IMR-90 (cell line): Measurements from ENCODE around the gene PIGA. TPM values are rescaled to one million over a fixed set of nuclear protein-coding genes. Genes with fewer than 3 reads are reported as not detected.

Experiments used
- ATAC-seq: fragments of 200-7000 bp; cut with Tn5 transposase; 2 replicates; pipeline ENCODE4 v1.9.1; 2020; ENCODE audit warnings: low read depth, mild to moderate bottlenecking, moderate library complexity
- BruUV-seq: library from RNA; stranded (reverse); fragments of 400-500 nt; replicated peaks from 2 replicates; lab custom pipeline; 2021; lab: Mats Ljungman, UMichigan
- CTCF ChIA-PET: fragments of 300-600 bp; formaldehyde crosslinking; extraction: SDS; loops from one replicate; lab custom pipeline; 2021; ENCODE audit warnings: antibody characterized with exemption; lab: Yijun Ruan, JAX
- POLR2A ChIA-PET: fragments of 300-600 bp; sonication (Branson Sonifier 250); formaldehyde crosslinking; loops from one replicate; lab custom pipeline; 2022; ENCODE audit warnings: antibody characterized with exemption; ENCODE audit not compliant: unreplicated experiment; lab: Charles Lee
- DNase-seq: peaks from one replicate; pipeline ENCODE4 v3.0.0; 2013
- H2AFZ ChIP-seq: replicated peaks from 2 replicates; pipeline ENCODE3; 2013; ENCODE audit warnings: low read length, mild to moderate bottlenecking; ENCODE audit not compliant: poor library complexity
- H2AK5ac ChIP-seq: 2 replicates; pipeline ENCODE4 v1.6.1; 2013; ENCODE audit warnings: low read depth, low read length, inconsistent platforms
- H2AK9ac ChIP-seq: replicated peaks from 2 replicates; pipeline ENCODE3; 2013; ENCODE audit warnings: mild to moderate bottlenecking, low read depth, low read length, moderate library complexity; ENCODE audit not compliant: poor library complexity
- H2BK120ac ChIP-seq: 2 replicates; pipeline ENCODE4 v1.6.1; 2013; ENCODE audit warnings: low read depth, low read length, inconsistent platforms
- H2BK15ac ChIP-seq: 3 replicates; pipeline ENCODE4 v1.6.1; 2013; ENCODE audit warnings: low read depth, low read length, inconsistent platforms
- H2BK20ac ChIP-seq: 2 replicates; pipeline ENCODE4 v1.6.1; 2013; ENCODE audit warnings: low read depth, mild to moderate bottlenecking, inconsistent platforms, low read length, moderate library complexity
- H2BK5ac ChIP-seq: 2 replicates; pipeline ENCODE4 v1.6.1; 2013; ENCODE audit warnings: mild to moderate bottlenecking, low read depth, low read length, inconsistent platforms; ENCODE audit not compliant: poor library complexity, severe bottlenecking
- H3K14ac ChIP-seq: replicated peaks from 2 replicates; pipeline ENCODE4 v1.6.1; 2013; ENCODE audit warnings: low read depth, low read length, inconsistent platforms
- H3K18ac ChIP-seq: 2 replicates; pipeline ENCODE4 v1.6.1; 2013; ENCODE audit warnings: low read depth, low read length, control low read depth
- H3K23ac ChIP-seq: 2 replicates; pipeline ENCODE4 v1.6.1; 2013; ENCODE audit warnings: low read depth, low read length, inconsistent platforms
- H3K27ac ChIP-seq: 2 replicates; pipeline ENCODE4 v1.5.1; 2013; ENCODE audit warnings: mild to moderate bottlenecking, control low read depth, low read length; ENCODE audit not compliant: insufficient read depth
- H3K27me3 ChIP-seq: 2 replicates; pipeline ENCODE4 v1.6.1; 2013; ENCODE audit warnings: low read length; ENCODE audit not compliant: control insufficient read depth, insufficient read depth
- H3K36me3 ChIP-seq: 2 replicates; pipeline ENCODE4 v1.6.1; 2013; ENCODE audit warnings: low read length, mixed read lengths; ENCODE audit not compliant: control insufficient read depth, insufficient read depth
- H3K4ac ChIP-seq: 2 replicates; pipeline ENCODE4 v1.6.1; 2013; ENCODE audit warnings: low read depth, low read length, inconsistent platforms
- H3K4me1 ChIP-seq: 2 replicates; pipeline ENCODE4 v1.6.1; 2013; ENCODE audit warnings: low read length, mixed read lengths; ENCODE audit not compliant: control insufficient read depth, insufficient read depth
- H3K4me2 ChIP-seq: 2 replicates; pipeline ENCODE4 v1.6.1; 2013; ENCODE audit warnings: low read depth, mild to moderate bottlenecking, control low read depth, low read length, moderate library complexity
- H3K4me3 ChIP-seq: 2 replicates; pipeline ENCODE4 v1.5.1; 2013; ENCODE audit warnings: low read depth, mild to moderate bottlenecking, control low read depth, low read length, moderate library complexity; ENCODE audit not compliant: insufficient read depth
- H3K56ac ChIP-seq: 2 replicates; pipeline ENCODE4 v1.6.1; 2013; ENCODE audit warnings: low read length, inconsistent platforms; ENCODE audit not compliant: insufficient read depth; ENCODE audit errors: extremely low read depth
- H3K79me1 ChIP-seq, 2 experiments: 2 replicates each; pipeline ENCODE4 v1.6.1; 2013; ENCODE audit warnings: low read length in 2 of 2, inconsistent platforms in 1 of 2, low read depth in 1 of 2
- H3K9ac ChIP-seq: 2 replicates; pipeline ENCODE4 v1.6.1; 2013; ENCODE audit warnings: low read depth, low read length, control low read depth
- H3K9me1 ChIP-seq: 2 replicates; pipeline ENCODE4 v1.6.1; 2013; ENCODE audit warnings: low read length, inconsistent platforms; ENCODE audit not compliant: insufficient read depth
- H3K9me3 ChIP-seq: 2 replicates; pipeline ENCODE4 v1.6.1; 2013; ENCODE audit warnings: low read length; ENCODE audit not compliant: control insufficient read depth, insufficient read depth
- H4K20me1 ChIP-seq: 2 replicates; pipeline ENCODE4 v1.6.1; 2013; ENCODE audit warnings: low read length, inconsistent platforms; ENCODE audit not compliant: insufficient read depth
- H4K5ac ChIP-seq: 2 replicates; pipeline ENCODE4 v1.6.1; 2013; ENCODE audit warnings: mild to moderate bottlenecking, low read depth, low read length, control low read depth
- H4K8ac ChIP-seq, 2 experiments: 2 replicates each; pipeline ENCODE4 v1.6.1; 2013; ENCODE audit warnings: low read depth in 2 of 2, low read length in 2 of 2, control low read depth in 1 of 2, inconsistent platforms in 1 of 2
- H4K91ac ChIP-seq: 2 replicates; pipeline ENCODE4 v1.6.1; 2013; ENCODE audit warnings: low read depth, low read length, inconsistent platforms; ENCODE audit not compliant: insufficient read depth
- BHLHE40 ChIP-seq: fragments of 150-350 bp; IDR thresholded peaks from 2 replicates; pipeline ENCODE4 v1.6.1; 2016; ENCODE audit warnings: mild to moderate bottlenecking, low read depth, low read length
- CHD1 ChIP-seq: IDR thresholded peaks from 2 replicates; pipeline ENCODE4 v1.6.1; 2012; ENCODE audit warnings: low read depth, low read length, improper control_type of control experiment
- FOS ChIP-seq: fragments of 150-350 bp; IDR thresholded peaks from 2 replicates; pipeline ENCODE4 v1.6.1; 2016; ENCODE audit warnings: low read depth, low read length
- MAFK ChIP-seq: IDR thresholded peaks from 2 replicates; pipeline ENCODE4 v1.6.1; 2012; ENCODE audit warnings: low read depth, low read length, improper control_type of control experiment
- MAZ ChIP-seq: IDR thresholded peaks from 2 replicates; pipeline ENCODE4 v1.6.1; 2012; ENCODE audit warnings: low read depth, mild to moderate bottlenecking, low read length, improper control_type of control experiment, moderate library complexity, borderline replicate concordance
- MXI1 ChIP-seq: IDR thresholded peaks from 2 replicates; pipeline ENCODE4 v1.6.1; 2012; ENCODE audit warnings: low read depth, mild to moderate bottlenecking, low read length, moderate library complexity, borderline replicate concordance
- NFE2L2 ChIP-seq: fragments of 150-350 bp; IDR thresholded peaks from 2 replicates; pipeline ENCODE4 v1.6.1; 2016; ENCODE audit warnings: low read depth, mild to moderate bottlenecking, low read length
- RFX5 ChIP-seq: IDR thresholded peaks from 2 replicates; pipeline ENCODE4 v1.8.0; 2012; ENCODE audit warnings: low read depth, mild to moderate bottlenecking, low read length, moderate library complexity
- SMC3 ChIP-seq: fragments of 150-350 bp; IDR thresholded peaks from 2 replicates; pipeline ENCODE4 v1.6.1; 2016; ENCODE audit warnings: low read depth, mild to moderate bottlenecking, antibody characterized with exemption, low read length, moderate library complexity
- dilution Hi-C: fragments of 300-500 bp; cut with HindIII; formaldehyde crosslinking; loops from one replicate; pipeline ENCODE4 v1.14.3; 2018; ENCODE audit warnings: low sequenced_read_pairs; ENCODE audit not compliant: unreplicated experiment
- in situ Hi-C: fragments of 300-500 bp; cut with MboI; formaldehyde crosslinking; loops from 3 replicates; pipeline ENCODE4 v1.14.3; 2019; ENCODE audit warnings: low sequenced_read_pairs, inconsistent platforms, mixed read lengths
- intact Hi-C: fragments of 100-400 bp; cut with micrococcal nuclease; formaldehyde crosslinking; loops from 2 replicates; pipeline ENCODE4 v1.10.0; 2022
- polyA plus RNA-seq, 3 experiments: library from polyadenylated mRNA; depleted of rRNA; stranded (reverse); fragments of >200 nt; gene quantifications; 2 replicates each; pipeline ENCODE4 v1.2.3, GENCODE V29; 2012; ENCODE audit warnings: low replicate concordance in 1 of 3
- total RNA-seq: library from RNA; depleted of rRNA; stranded (reverse); fragments of >200 nt; gene quantifications from 2 replicates; pipeline ENCODE4 v1.2.3, GENCODE V29; 2012
- TF ChIP-seq, protein P1 (sequence below): fragments of 150-350 bp; IDR thresholded peaks from 2 replicates; pipeline ENCODE4 v1.6.1; 2016; ENCODE audit warnings: low read depth, mild to moderate bottlenecking, low read length, moderate library complexity, borderline replicate concordance

Gene PIGA
- total and polyA plus RNA-seq, 2 of the 4 experiments (the other 2 are of a cell fraction) = 3.4 to 9.1 TPM

DNA sequence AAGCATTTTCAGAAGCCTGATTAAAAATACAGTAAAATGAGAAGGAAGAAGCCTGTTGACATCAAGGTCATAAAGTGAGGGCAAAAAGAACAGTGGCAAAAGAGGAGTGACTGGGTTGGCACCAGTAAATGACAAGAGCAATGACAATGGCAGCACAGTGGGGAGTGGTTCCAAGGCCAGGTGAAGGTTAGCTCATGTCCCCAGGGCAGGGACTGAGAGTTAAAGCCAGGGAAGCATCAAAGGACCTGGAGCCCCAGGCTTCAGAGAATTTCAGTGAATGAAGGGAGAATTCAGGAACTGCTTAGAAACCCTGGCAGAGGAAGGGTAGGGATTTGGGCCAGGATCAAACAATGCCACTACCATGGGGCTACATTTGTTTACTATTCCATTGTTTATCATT is 8.8 kb upstream of the PIGA start:
- no peak overlapping the region for H4K8ac ChIP-seq
- no peak for DNase-seq
- no TSS peak for BruUV-seq
- no peak overlapping the region for H3K23ac ChIP-seq
- no peak overlapping the region for H2BK120ac ChIP-seq
- H3K9me3 ChIP-seq = no peaks in the 10 kb centered on the region
- H2AFZ ChIP-seq = no peak overlapping the region
- no peak overlapping the region for H3K4me2 ChIP-seq
- no peak overlapping the region for H4K5ac ChIP-seq
- H3K79me1 ChIP-seq = no peaks in the 10 kb centered on the region
- ATAC-seq = no peak
- H2BK5ac ChIP-seq = no peak overlapping the region
- TF ChIP-seq NFE2L2 (no peak), CHD1 (no peak), SMC3 (no peak), FOS (no peak), MXI1 (no peak), MAFK (no peak), RFX5 (no peak), BHLHE40 (no peak), MAZ (no peak)
- TF ChIP-seq, protein P1, sequence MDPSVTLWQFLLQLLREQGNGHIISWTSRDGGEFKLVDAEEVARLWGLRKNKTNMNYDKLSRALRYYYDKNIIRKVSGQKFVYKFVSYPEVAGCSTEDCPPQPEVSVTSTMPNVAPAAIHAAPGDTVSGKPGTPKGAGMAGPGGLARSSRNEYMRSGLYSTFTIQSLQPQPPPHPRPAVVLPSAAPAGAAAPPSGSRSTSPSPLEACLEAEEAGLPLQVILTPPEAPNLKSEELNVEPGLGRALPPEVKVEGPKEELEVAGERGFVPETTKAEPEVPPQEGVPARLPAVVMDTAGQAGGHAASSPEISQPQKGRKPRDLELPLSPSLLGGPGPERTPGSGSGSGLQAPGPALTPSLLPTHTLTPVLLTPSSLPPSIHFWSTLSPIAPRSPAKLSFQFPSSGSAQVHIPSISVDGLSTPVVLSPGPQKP = no peak
- H4K91ac ChIP-seq = no peak overlapping the region; the same call in 1 of the 2 replicates
- H3K27ac ChIP-seq = no peak overlapping the region
- no peaks in the 10 kb centered on the region for H3K36me3 ChIP-seq
- dilution Hi-C loops (no loop called here), in situ Hi-C loops (loop anchor here (10.0 kb wide), 1 partner anchor 221 kb away; no protein-coding TSS in a partner anchor), intact Hi-C loops (loop anchor here (10.0 kb wide), 1 partner anchor 331 kb away; no protein-coding TSS in a partner anchor)
- no peak overlapping the region for H3K4ac ChIP-seq
- POLR2A ChIA-PET = no interaction called here
- H2BK20ac ChIP-seq = no peak overlapping the region
- CTCF ChIA-PET = no interaction called here
- no peaks in the 10 kb centered on the region for H3K9me1 ChIP-seq
- peaks cover 5% of the 10 kb centered on the region for H3K27me3 ChIP-seq
- peaks cover 2% of the 10 kb centered on the region; the same call in 1 of the 2 replicates for H3K4me1 ChIP-seq
- H3K18ac ChIP-seq = peak overlapping the region; percentile 13; the same call in 1 of the 2 replicates
- no peak overlapping the region for H3K9ac ChIP-seq
- H3K4me3 ChIP-seq = no peak overlapping the region
- H2AK9ac ChIP-seq = no peak overlapping the region
- H2BK15ac ChIP-seq = no peak overlapping the region
- H3K14ac ChIP-seq = no peak overlapping the region
- no peak overlapping the region for H3K56ac ChIP-seq
- H4K20me1 ChIP-seq = no peaks in the 10 kb centered on the region
- no peak overlapping the region for H2AK5ac ChIP-seq
